A549 (cell line): ENCODE results near the gene DOCK11. TPM values are rescaled to one million over a fixed set of nuclear protein-coding genes. Genes with fewer than 3 reads are reported as not detected.
A peak's percentile ranks its signal among the peaks of the same experiment; 100 is the strongest.

Experiments used
- ATAC-seq, 2 experiments: fragments of 200-7000 bp in 1 of 2; fragments of >200 bp in 1 of 2; cut with Nextera tagmentation in 1 of 2; cut with Tn5 transposase in 1 of 2; 3 replicates each; pipeline versions ENCODE4 v1.8.0 to v1.9.1; 2018 to 2020; ENCODE audit warnings: mild to moderate bottlenecking in 1 of 2, moderate library complexity in 1 of 2
- CTCF ChIA-PET: fragments of 300-600 bp; sonication (Branson Sonifier 250); formaldehyde crosslinking; extraction: SDS; loops from one replicate; lab custom pipeline; 2021; ENCODE audit warnings: antibody characterized with exemption, inconsistent platforms; lab: Yijun Ruan, JAX
- POLR2A ChIA-PET: fragments of 350-600 bp; formaldehyde crosslinking; extraction: SDS; loops from one replicate; lab custom pipeline; 2021; ENCODE audit warnings: antibody characterized with exemption, inconsistent platforms; lab: Yijun Ruan, JAX
- DNase-seq, 2 experiments: peaks; one replicate each; pipeline versions ENCODE4 v3.0.0 to v3.0.0-alpha.2; 2011 to 2016; ENCODE audit warnings: low read depth in 1 of 2, low spot score in 1 of 2
- FAIRE-seq: peaks from 2 replicates; lab custom pipeline; 2011; peaks lifted over from hg19 to GRCh38; lab: Jason Lieb, UNC
- H3K27ac ChIP-seq, 2 experiments: fragments of >200 bp; sonication (Bioruptor Twin); formaldehyde crosslinking; 3 replicates each; pipeline ENCODE4 v1.5.1; 2016 to 2017
- H3K4me1 ChIP-seq: fragments of >200 bp; sonication (Bioruptor Twin); formaldehyde crosslinking; 3 replicates; pipeline ENCODE4 v1.6.1; 2016
- H3K4me2 ChIP-seq: fragments of >200 bp; sonication (Bioruptor Twin); formaldehyde crosslinking; 3 replicates; pipeline ENCODE4 v1.6.1; 2016
- H3K4me3 ChIP-seq: fragments of >200 bp; sonication (Bioruptor Twin); formaldehyde crosslinking; 3 replicates; pipeline ENCODE4 v1.5.1; 2016
- H3K9me3 ChIP-seq: fragments of >200 bp; sonication (Bioruptor Twin); formaldehyde crosslinking; 3 replicates; pipeline ENCODE4 v1.6.1; 2016
- CEBPB ChIP-seq, 2 experiments: fragments of >200 bp in 1 of 2; sonication (Bioruptor Twin) in 1 of 2; formaldehyde crosslinking in 1 of 2; IDR thresholded peaks; 2 replicates each; pipeline ENCODE4 v1.6.1; 2012 to 2016
- CHD4 ChIP-seq: fragments of 200-600 bp; sonication (generic); IDR thresholded peaks from 2 replicates; pipeline ENCODE4 v1.6.1; 2016; ENCODE audit warnings: antibody characterized with exemption, mild to moderate bottlenecking, borderline replicate concordance
- FOSB ChIP-seq: fragments of 250-450 bp; sonication (Bioruptor Pico); IDR thresholded peaks from 2 replicates; pipeline ENCODE4 v1.5.0; 2020; ENCODE audit warnings: mild to moderate bottlenecking, moderate library complexity
- FOSL2 ChIP-seq, 2 experiments: fragments of 450-650 bp in 1 of 2; fragments of >200 bp in 1 of 2; sonication (Bioruptor Twin) in 1 of 2; formaldehyde crosslinking; IDR thresholded peaks; 2 replicates each; pipeline versions ENCODE4 v1.5.0 to v1.6.1; 2016 to 2020; ENCODE audit warnings: mild to moderate bottlenecking in 1 of 2, moderate library complexity in 1 of 2
- HDAC2 ChIP-seq: fragments of 200-600 bp; sonication (generic); IDR thresholded peaks from 2 replicates; pipeline ENCODE4 v1.6.1; 2016
- HOXB13 ChIP-seq: fragments of 250-450 bp; sonication (Bioruptor Pico); IDR thresholded peaks from 2 replicates; pipeline ENCODE4 v1.5.0; 2020; ENCODE audit warnings: low read depth, mild to moderate bottlenecking, moderate library complexity
- KDM1A ChIP-seq: fragments of 200-600 bp; sonication (generic); IDR thresholded peaks from 2 replicates; pipeline ENCODE4 v1.6.1; 2016; ENCODE audit warnings: low read depth, mild to moderate bottlenecking
- MAFK ChIP-seq: fragments of 450-650 bp; IDR thresholded peaks from 2 replicates; pipeline ENCODE4 v1.6.1; 2014; ENCODE audit not compliant: partially characterized antibody
- PHF8 ChIP-seq: fragments of 200-600 bp; sonication (generic); IDR thresholded peaks from 2 replicates; pipeline ENCODE4 v1.6.1; 2016; ENCODE audit warnings: low read depth, mild to moderate bottlenecking, antibody characterized with exemption, moderate library complexity, borderline replicate concordance
- POLR2AphosphoS2 ChIP-seq: conservative IDR thresholded peaks from 2 replicates; pipeline ENCODE4 v1.6.1; 2012; ENCODE audit warnings: low read length, improper control_type of control experiment, inconsistent platforms
- TP53 ChIP-seq: fragments of 250-450 bp; sonication (Bioruptor Pico); IDR thresholded peaks from 2 replicates; pipeline ENCODE4 v1.5.0; 2021; ENCODE audit warnings: mild to moderate bottlenecking, moderate library complexity
- WGBS: methylation state at CpG from one replicate; pipeline ENCODE4 v1.1.6; 2017; ENCODE audit errors: missing lambda C conversion rate; 5-methylcytosine and 5-hydroxymethylcytosine counted together
- polyA plus RNA-seq, 4 experiments: library from polyadenylated mRNA; depleted of rRNA in 3 of 4; stranded (reverse); fragments of >200 nt; fragmentation: RNase III in 1 of 4; extraction: RNeasy Plus Mini Kit Qiagen cat#74134 plus additional on column Dnase treatment in 1 of 4; gene quantifications; 2 replicates in 3 of 4; 3 replicates in 1 of 4; pipeline ENCODE4 v1.2.3, GENCODE V29; 2011 to 2017
- TF ChIP-seq, protein P1 (sequence below): fragments of 200-600 bp; sonication (generic); IDR thresholded peaks from 2 replicates; pipeline ENCODE4 v1.6.1; 2016; ENCODE audit warnings: antibody characterized with exemption, mild to moderate bottlenecking, moderate library complexity
- TF ChIP-seq, protein P2 (sequence below): fragments of 150-350 bp; IDR thresholded peaks from 2 replicates; pipeline ENCODE4 v1.6.1; 2014; ENCODE audit warnings: low read depth, mild to moderate bottlenecking, low read length
- TF ChIP-seq, protein P3 (sequence below): fragments of 250-450 bp; sonication (Bioruptor Pico); IDR thresholded peaks from 2 replicates; pipeline ENCODE4 v1.5.0; 2021; ENCODE audit warnings: mild to moderate bottlenecking, moderate library complexity, borderline replicate concordance
- TF ChIP-seq, protein P4 (sequence below): IDR thresholded peaks from 2 replicates; pipeline ENCODE4 v1.6.1; 2012
- TF ChIP-seq, protein P5 (sequence below): IDR thresholded peaks from 2 replicates; pipeline ENCODE4 v1.6.1; 2012; ENCODE audit warnings: low read depth, borderline replicate concordance

Gene DOCK11
- polyA plus RNA-seq, 2 of the 4 experiments (the other 2 are of a cell fraction): 5.8 to 9.5 TPM

DNA sequence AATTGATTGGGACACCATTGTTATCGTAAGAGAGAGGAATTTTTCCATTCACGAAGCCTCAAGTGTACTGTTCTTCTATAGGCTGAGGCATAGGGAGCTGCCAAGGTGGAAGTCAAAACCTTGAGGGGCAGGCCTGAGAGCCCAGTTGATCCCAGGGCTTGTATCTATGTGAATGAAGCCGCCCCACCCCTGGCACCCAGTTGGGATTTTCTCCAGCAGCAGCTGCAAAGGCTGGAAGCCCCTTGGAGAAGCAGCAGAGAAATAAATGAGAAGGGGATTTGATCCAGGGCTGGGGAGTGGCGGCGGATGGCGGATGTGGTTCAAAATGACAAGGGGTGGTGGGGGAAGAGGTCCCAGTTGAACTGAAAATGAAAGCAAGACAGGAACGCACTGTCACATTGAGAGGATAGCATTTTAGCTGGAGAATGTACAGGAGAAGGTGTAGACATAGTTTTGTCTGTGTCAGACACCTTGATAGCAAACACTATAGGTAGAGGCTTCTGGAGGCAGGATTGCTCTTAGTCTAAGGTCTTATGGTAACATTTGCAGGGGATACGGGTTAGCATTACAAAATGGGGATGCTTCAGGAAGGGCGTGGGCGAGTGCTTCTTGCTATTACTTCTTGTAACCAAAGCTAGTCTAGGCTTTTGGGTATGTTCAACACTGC lies 32.6 kb downstream of the DOCK11 start:
- Histone ChIP-seq H3K27ac (no peak overlapping the region), H3K9me3 (no peaks in the 10 kb centered on the region), H3K4me1 (no peaks in the 10 kb centered on the region), H3K4me2 (no peak overlapping the region), H3K4me3 (no peak overlapping the region)
- 81% methylated on average over 9 of the region's 10 CpGs for WGBS
- no peak for DNase-seq
- ChIA-PET POLR2A (no interaction called here), CTCF (no interaction called here)
- ATAC-seq: no peak
- FAIRE-seq: no peak
- TF ChIP-seq, protein P1, sequence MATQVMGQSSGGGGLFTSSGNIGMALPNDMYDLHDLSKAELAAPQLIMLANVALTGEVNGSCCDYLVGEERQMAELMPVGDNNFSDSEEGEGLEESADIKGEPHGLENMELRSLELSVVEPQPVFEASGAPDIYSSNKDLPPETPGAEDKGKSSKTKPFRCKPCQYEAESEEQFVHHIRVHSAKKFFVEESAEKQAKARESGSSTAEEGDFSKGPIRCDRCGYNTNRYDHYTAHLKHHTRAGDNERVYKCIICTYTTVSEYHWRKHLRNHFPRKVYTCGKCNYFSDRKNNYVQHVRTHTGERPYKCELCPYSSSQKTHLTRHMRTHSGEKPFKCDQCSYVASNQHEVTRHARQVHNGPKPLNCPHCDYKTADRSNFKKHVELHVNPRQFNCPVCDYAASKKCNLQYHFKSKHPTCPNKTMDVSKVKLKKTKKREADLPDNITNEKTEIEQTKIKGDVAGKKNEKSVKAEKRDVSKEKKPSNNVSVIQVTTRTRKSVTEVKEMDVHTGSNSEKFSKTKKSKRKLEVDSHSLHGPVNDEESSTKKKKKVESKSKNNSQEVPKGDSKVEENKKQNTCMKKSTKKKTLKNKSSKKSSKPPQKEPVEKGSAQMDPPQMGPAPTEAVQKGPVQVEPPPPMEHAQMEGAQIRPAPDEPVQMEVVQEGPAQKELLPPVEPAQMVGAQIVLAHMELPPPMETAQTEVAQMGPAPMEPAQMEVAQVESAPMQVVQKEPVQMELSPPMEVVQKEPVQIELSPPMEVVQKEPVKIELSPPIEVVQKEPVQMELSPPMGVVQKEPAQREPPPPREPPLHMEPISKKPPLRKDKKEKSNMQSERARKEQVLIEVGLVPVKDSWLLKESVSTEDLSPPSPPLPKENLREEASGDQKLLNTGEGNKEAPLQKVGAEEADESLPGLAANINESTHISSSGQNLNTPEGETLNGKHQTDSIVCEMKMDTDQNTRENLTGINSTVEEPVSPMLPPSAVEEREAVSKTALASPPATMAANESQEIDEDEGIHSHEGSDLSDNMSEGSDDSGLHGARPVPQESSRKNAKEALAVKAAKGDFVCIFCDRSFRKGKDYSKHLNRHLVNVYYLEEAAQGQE: no peak
- no peak for TF ChIP-seq FOSB (CRISPR knock-in tag)
- TF ChIP-seq FOSL2 (IDR thresholded peaks at IDR 0.05): no peak
- TF ChIP-seq FOSL2 (CRISPR knock-in tag; IDR thresholded peaks at IDR 0.05): no peak
- TF ChIP-seq TP53: no peak
- TF ChIP-seq, protein P2, sequence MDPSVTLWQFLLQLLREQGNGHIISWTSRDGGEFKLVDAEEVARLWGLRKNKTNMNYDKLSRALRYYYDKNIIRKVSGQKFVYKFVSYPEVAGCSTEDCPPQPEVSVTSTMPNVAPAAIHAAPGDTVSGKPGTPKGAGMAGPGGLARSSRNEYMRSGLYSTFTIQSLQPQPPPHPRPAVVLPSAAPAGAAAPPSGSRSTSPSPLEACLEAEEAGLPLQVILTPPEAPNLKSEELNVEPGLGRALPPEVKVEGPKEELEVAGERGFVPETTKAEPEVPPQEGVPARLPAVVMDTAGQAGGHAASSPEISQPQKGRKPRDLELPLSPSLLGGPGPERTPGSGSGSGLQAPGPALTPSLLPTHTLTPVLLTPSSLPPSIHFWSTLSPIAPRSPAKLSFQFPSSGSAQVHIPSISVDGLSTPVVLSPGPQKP: no peak
- no peak for TF ChIP-seq PHF8
- TF ChIP-seq, protein P3, sequence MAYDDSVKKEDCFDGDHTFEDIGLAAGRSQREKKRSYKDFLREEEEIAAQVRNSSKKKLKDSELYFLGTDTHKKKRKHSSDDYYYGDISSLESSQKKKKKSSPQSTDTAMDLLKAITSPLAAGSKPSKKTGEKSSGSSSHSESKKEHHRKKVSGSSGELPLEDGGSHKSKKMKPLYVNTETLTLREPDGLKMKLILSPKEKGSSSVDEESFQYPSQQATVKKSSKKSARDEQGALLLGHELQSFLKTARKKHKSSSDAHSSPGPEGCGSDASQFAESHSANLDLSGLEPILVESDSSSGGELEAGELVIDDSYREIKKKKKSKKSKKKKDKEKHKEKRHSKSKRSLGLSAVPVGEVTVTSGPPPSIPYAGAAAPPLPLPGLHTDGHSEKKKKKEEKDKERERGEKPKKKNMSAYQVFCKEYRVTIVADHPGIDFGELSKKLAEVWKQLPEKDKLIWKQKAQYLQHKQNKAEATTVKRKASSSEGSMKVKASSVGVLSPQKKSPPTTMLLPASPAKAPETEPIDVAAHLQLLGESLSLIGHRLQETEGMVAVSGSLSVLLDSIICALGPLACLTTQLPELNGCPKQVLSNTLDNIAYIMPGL (CRISPR knock-in tag): no peak
- TF ChIP-seq KDM1A: no peak
- no peak for TF ChIP-seq CHD4
- TF ChIP-seq HOXB13 (CRISPR knock-in tag): no peak

DNA sequence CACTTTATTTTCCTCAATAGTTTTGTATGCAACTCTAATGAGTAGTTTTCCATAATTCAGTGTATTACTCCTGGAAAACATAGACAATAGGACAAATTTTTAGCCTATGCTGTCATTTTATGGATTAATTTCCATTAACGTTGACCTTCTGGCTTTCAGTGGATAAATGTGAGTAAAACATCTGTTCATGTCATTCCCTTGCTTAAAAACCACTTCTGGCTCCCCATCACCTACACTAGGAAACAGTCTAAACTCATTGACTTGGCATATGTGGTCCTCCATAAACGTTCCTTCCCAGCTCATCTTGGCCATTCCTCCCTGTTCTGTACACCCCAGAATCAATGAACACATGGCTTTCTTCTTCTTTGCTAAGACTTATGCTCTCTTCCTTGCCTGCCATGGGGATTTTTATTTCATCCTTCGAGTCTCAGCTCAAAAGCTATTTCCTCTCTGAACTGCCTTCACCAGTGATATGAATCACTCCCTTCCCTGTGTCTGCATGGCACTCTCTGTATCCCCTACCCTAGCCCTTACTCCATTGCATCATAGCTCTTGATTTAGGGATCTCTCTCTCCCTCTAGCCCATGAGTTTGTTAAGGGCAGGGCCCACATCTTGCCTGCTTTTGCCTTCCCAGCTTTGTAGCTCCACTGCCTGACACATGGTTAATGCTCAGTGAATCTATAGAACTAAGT lies 34.8 kb downstream of the DOCK11 start:
- no peaks in the 10 kb centered on the region for H3K9me3 ChIP-seq
- no peak overlapping the region for H3K27ac ChIP-seq
- FAIRE-seq (peak; percentile 23), ATAC-seq (no peak), DNase-seq (no peak)
- POLR2A ChIA-PET: no interaction called here
- CTCF ChIA-PET: interaction anchor here (0.7 to 2.6 kb wide), 3 partner anchors 9 to 48 kb away, joined by 3 to 7 read pairs (median 3); no protein-coding TSS in a partner anchor
- no peak overlapping the region for H3K4me3 ChIP-seq
- no peak overlapping the region for H3K4me2 ChIP-seq
- 15% methylated on average over 3 of the region's 3 CpGs for WGBS
- TF ChIP-seq FOSB (CRISPR knock-in tag) (no peak), CEBPB (IDR thresholded peaks at IDR 0.05) (no peak), MAFK (no peak), POLR2AphosphoS2 (no peak), HDAC2 (no peak)
- TF ChIP-seq, protein P4, sequence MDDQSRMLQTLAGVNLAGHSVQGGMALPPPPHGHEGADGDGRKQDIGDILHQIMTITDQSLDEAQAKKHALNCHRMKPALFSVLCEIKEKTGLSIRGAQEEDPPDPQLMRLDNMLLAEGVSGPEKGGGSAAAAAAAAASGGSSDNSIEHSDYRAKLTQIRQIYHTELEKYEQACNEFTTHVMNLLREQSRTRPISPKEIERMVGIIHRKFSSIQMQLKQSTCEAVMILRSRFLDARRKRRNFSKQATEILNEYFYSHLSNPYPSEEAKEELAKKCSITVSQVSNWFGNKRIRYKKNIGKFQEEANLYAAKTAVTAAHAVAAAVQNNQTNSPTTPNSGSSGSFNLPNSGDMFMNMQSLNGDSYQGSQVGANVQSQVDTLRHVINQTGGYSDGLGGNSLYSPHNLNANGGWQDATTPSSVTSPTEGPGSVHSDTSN: no peak
- TF ChIP-seq, protein P5, sequence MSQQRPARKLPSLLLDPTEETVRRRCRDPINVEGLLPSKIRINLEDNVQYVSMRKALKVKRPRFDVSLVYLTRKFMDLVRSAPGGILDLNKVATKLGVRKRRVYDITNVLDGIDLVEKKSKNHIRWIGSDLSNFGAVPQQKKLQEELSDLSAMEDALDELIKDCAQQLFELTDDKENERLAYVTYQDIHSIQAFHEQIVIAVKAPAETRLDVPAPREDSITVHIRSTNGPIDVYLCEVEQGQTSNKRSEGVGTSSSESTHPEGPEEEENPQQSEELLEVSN: no peak
- TF ChIP-seq, protein P1: no peak
- TF ChIP-seq, all 56 proteins: peak for 0
- no peaks in the 10 kb centered on the region for H3K4me1 ChIP-seq
